Measurements from ENCODE around the gene C1QTNF6. TPM values are rescaled to one million over a fixed set of nuclear protein-coding genes. Genes with fewer than 3 reads are reported as not detected.

The C1QTNF6 gene
- total and polyA plus RNA-seq, 12 donors: 2.2 to 45.7 (median 7.1) TPM

- TF ChIP-seq POLR2A (IDR thresholded peaks at IDR 0.05) (no peak), CTCF (IDR thresholded peaks at IDR 0.05) (no peak)
- no peaks in the 10 kb centered on the region for H3K27me3 ChIP-seq
- H3K4me1 ChIP-seq (replicated peaks in 1 of 2): no peaks in the 10 kb centered on the region
- no peak for DNase-seq
- H3K9me3 ChIP-seq (replicated peaks in 1 of 3): no peaks in the 10 kb centered on the region
- no peak overlapping the region for H3K27ac ChIP-seq
- intact Hi-C loops (cut with DNase I): no loop called here
- no peak overlapping the region for H3K4me3 ChIP-seq
- H3K36me3 ChIP-seq (replicated peaks in 1 of 2): no peaks in the 10 kb centered on the region
- WGBS, 4 donors: 81 to 92% (median 88%) methylated on average over 4 to 7 of the region's 7 CpGs
Observed at GRCh38 chr22:37154925-37155712, 32.9 kb downstream of the C1QTNF6 start.

GRCh38 chr22:37153901-37154300 lies 34.1 kb downstream of the C1QTNF6 start:
- Histone ChIP-seq H3K9me3 (replicated peaks in 1 of 3) (no peaks in the 10 kb centered on the region), H3K36me3 (replicated peaks in 1 of 2) (no peaks in the 10 kb centered on the region), H3K27me3 (no peaks in the 10 kb centered on the region), H3K27ac (no peak overlapping the region), H3K4me1 (replicated peaks in 1 of 2) (no peaks in the 10 kb centered on the region), H3K4me3 (no peak overlapping the region)
- DNase-seq: no peak
- intact Hi-C loops (cut with DNase I): no loop called here
- 88 to 93% (median 90%) methylated on average over 5 to 6 of the region's 6 CpGs for WGBS, 4 donors
- TF ChIP-seq POLR2A (IDR thresholded peaks at IDR 0.05) (no peak), CTCF (IDR thresholded peaks at IDR 0.05) (no peak)

GRCh38 chr22:37151401-37151800 lies 36.6 kb downstream of the C1QTNF6 start:
- H3K4me1 ChIP-seq (replicated peaks in 1 of 2): no peaks in the 10 kb centered on the region
- H3K36me3 ChIP-seq (replicated peaks in 1 of 2): no peaks in the 10 kb centered on the region
- no peak overlapping the region for H3K4me3 ChIP-seq
- H3K9me3 ChIP-seq (replicated peaks in 1 of 3): no peaks in the 10 kb centered on the region
- TF ChIP-seq CTCF (IDR thresholded peaks at IDR 0.05): no peak
- no peak for TF ChIP-seq POLR2A (IDR thresholded peaks at IDR 0.05)
- no peaks in the 10 kb centered on the region for H3K27me3 ChIP-seq
- no peak overlapping the region for H3K27ac ChIP-seq
- intact Hi-C loops (cut with DNase I): no loop called here
- DNase-seq: no peak

- intact Hi-C loops (cut with DNase I): no loop called here
- TF ChIP-seq POLR2A (IDR thresholded peaks at IDR 0.05) (no peak), CTCF (IDR thresholded peaks at IDR 0.05) (no peak)
- Histone ChIP-seq H3K36me3 (replicated peaks in 1 of 2) (no peaks in the 10 kb centered on the region), H3K27me3 (no peaks in the 10 kb centered on the region), H3K4me3 (no peak overlapping the region), H3K9me3 (replicated peaks in 1 of 3) (no peaks in the 10 kb centered on the region), H3K4me1 (replicated peaks in 1 of 2) (no peaks in the 10 kb centered on the region), H3K27ac (no peak overlapping the region)
- DNase-seq: no peak
Observed at GRCh38 chr22:37150701-37151100, 37.3 kb downstream of the C1QTNF6 start.

Data from adrenal gland (tissue), 12 donors.